NAMALWA (cell line): ENCODE results near the gene OR10V1.
A peak's percentile ranks its signal among the peaks of the same experiment; 100 is the strongest.

Experiments
- DNase-seq: peaks from one replicate; pipeline ENCODE4 v3.0.0-alpha.2; 2015; ENCODE audit warnings: low spot score

Gene OR10V1, protein sequence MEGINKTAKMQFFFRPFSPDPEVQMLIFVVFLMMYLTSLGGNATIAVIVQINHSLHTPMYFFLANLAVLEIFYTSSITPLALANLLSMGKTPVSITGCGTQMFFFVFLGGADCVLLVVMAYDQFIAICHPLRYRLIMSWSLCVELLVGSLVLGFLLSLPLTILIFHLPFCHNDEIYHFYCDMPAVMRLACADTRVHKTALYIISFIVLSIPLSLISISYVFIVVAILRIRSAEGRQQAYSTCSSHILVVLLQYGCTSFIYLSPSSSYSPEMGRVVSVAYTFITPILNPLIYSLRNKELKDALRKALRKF

DNA sequence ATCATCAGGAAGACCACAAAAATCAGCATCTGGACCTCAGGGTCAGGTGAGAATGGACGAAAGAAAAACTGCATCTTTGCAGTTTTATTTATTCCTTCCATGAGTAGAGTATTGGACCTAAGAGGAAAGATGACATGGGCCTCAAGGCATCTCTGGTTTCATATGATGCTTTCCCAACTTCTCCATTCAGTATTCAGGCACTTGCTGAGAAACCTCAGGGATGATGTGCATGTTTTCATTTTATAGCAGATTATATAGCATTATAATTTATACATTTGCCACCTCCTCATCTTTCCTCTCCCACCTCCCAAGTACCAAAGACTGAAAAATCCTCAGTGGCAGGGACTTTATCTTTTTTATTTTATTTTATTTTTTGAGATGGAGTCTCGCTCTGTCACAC lies at the start of gene OR10V1:
TSS of gene OR10V1 (minus strand) at position 101 of the 400 bp plus-strand sequence. CDS start at position 101, 0 bp downstream.
- no peak for DNase-seq

DNA sequence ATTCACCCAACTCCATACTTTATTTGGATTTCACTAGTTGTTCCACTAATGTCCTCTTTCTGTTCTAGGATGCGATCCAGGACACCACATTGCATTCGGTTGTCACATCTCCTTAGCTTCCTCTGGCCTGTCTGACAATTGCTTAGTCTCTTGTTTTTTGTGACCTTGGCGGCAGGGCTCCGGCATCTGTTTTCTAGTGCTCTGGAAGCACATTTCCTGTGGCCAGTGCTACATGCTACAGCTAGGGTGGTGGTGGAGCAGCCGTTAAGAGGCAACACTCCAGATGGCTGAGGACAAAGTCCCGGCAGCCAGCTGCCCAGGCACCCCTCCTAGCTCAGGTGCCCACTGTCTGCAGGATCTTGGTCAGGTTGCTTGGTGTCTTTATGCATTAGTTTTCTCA lies 48.3 kb upstream of the OR10V1 start:
- no peak for DNase-seq

DNA sequence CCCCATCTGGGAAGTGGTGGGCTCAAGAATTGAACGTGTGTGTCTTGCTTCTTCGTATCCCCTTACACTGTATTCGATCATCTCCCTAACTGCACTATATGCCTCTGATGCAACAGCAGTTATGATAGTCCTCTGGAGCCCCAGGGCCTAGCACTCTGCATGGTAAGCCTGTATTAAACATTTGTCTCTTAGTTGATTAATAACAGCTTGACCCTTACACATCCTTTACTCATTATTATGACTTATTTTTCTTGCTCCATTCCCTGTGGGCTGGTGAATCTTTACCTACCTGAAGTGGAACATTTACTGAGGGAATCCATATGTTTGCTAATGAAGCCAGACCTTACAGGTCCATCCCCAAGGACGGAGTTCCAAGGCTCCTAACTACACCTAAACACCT lies 47.1 kb upstream of the OR10V1 start:
- DNase-seq = no peak

DNA sequence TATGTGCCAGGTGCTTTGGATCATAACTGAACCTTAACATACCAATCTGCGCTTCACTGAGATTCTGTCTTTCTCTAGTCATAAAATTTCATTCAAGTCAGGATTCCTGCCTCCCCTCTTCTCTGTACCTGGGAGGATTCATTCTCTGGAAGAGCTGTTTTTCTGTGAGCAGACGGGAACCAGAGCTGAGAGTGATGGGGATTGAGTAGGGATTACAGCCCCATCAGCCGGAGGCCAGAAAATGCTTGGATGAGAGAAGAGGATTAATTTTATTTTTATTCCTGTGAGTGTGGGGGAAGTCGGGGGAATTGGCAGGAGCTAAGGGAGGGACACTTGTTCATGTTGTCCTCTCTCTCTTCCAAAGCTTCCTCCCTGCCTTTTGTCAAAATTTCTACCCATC lies 46.3 kb upstream of the OR10V1 start:
- DNase-seq = no peak

DNA sequence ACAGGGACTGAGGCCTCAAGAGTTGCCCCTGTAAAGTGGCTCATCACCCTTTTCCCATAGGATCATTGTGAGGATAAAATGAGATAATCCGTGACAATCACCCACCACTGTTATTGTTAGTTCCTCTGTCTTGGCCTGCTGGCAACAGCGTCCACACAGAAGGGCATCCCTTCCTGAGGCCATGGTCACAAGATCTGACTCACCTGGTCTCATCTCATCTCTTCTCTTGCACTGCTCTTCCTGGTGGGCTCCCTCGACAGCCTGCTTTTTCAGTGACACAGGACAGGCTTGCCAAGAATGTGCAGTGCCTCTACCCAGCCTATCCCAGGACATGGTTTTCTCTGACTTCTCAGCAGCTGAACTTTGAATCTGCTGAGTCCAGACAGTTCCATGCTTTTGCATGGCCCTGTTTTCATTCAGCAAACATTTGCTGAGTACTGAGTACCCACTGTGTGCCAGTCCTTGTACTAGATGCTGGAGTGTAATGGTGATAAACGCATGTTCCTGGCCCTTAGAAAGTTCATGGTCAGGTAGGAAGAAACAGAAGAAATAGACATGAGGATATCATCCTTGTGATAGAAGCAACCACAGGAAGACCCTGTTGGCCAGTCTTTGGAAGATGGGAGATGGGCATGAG lies 44.9 kb upstream of the OR10V1 start:
- no peak for DNase-seq

DNA sequence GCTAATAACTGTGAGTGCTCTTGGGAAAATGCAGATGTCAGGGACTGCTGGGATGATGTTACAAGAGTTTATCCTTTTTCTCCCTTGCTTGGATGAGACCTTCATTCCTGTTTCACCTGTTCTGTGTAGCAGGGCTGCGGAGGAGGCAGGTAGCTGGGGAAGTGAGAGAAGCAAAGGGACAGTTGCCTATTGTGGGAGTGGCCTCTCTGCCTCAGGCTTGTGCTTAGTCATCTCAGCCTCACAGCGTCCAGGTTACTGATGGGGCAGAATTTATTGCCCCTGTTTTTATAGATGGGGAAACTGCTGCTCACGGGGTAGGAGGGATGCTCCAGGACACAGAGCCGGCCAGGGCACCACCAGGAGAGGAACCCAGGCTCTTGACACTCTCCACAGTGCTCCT lies 43.2 kb upstream of the OR10V1 start:
- DNase-seq = no peak

DNA sequence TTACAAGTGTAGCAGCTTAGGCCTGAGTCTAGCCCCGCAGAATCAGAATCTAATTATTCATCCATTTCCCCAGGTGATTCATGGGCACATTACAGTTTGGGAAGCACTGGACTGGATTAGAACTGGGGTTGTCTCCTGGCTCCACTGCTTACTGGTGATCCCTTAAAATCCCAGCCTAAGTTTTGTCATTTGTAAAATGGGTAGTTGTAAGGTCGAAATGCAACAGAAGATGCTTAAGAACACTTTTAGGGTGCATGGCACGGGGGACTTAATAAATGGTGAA lies 42.9 kb upstream of the OR10V1 start:
- no peak for DNase-seq

DNA sequence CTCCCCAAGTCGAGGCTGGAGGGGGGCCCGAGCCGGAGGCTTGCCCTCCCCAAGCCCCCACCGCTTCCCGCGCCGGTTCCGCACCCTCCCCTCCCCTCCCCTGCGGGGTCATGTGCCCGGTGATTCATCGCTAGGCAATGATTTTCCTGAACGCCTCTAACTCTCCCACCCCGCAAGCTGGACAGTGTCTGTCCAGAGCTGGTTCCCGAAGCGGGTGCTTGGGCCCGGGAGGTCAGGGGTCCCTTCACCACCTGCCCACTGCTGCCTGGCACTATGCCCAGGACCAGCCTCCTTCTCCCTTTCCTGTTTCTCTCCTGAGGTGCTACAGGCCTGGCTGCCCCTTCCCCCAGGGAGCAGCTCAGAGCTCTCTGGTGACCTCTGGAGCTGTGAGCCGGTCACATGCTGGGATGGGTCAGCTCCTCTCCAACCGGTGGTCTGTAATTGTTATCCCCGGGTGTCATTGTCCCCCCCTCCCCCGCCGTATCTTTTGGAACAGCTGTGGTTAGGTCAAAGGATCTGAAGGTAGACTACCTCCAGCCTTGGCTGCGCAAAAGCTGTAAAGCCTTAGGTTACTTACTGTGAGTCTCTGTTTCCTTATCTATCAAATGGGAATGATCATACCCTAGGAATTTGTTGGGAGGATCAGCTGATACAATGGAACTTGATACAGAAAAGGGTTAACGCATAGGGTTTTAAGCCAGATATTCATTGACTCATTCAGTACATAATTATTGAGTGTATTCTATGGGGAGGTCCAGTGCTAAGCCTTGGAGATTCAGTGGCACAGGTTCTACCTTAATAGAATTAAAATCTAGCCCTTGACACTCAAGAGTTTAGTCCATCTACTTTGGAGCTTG lies 42.3 kb upstream of the OR10V1 start:
- DNase-seq = peak; percentile 11

DNA sequence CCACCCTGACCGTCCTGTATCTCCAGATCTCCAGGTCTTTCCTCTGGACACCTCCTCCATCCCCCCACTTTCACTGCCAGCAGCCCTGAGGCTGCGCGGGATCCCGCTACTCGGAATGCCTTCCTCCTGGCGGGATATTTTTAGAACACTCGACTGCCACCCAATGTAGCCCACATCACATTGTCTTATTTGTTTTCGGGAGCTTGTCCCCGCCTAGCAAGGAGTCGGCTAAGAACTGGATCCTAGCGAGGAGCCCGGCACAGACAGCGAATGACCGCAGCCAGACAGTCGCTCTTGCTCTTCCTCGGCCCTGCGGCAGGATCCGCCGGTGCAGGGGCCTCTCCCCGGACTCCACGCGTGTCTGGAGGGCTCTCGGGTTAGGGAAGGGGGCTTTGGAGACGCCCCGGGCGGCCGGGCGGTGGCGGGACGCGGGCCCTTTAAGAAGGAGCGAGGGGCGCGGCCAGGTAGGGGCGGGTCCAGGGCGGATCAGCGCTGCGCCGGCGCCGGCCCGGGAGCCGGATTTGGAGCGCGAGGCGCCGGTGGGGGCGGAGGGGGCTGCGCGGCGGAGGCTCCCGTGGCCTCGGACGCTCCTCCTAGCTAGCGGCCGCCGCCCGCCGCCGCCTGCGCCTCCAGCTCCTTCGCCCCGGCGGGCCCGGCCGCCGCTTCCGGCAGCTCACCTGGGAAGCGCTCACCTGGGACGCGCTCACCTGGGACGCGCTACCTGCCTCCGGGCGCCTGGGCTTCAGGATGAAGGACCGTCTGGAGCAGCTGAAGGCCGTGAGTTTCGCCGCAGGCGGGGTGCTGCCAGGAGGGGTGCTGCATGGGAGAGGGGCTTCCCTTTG lies 41.4 kb upstream of the OR10V1 start, which contains the start of gene STX3:
TSS of gene STX3 (plus strand) at position 518 of the 842 bp plus-strand sequence. CDS start at position 748, 230 bp downstream.
- peak; percentile 62 for DNase-seq

DNA sequence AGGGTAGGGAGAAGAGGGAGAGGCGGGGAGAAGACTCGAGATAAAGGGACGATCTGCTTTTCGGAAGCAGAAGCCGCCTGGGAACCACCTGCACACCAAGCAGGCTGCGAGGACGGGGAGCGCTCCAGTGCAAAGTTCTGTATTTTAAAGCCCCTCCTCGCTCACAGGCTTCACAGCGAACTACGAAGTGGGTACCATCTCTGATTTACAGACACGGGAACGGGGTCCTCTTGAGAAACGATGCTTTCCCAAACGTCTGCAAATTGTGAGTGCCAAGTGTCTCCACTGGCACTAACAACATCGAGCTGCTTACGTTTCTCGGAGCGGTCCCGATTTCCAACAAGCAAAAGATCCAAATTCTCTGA lies 40.8 kb upstream of the OR10V1 start:
- DNase-seq = peak; percentile 66

DNA sequence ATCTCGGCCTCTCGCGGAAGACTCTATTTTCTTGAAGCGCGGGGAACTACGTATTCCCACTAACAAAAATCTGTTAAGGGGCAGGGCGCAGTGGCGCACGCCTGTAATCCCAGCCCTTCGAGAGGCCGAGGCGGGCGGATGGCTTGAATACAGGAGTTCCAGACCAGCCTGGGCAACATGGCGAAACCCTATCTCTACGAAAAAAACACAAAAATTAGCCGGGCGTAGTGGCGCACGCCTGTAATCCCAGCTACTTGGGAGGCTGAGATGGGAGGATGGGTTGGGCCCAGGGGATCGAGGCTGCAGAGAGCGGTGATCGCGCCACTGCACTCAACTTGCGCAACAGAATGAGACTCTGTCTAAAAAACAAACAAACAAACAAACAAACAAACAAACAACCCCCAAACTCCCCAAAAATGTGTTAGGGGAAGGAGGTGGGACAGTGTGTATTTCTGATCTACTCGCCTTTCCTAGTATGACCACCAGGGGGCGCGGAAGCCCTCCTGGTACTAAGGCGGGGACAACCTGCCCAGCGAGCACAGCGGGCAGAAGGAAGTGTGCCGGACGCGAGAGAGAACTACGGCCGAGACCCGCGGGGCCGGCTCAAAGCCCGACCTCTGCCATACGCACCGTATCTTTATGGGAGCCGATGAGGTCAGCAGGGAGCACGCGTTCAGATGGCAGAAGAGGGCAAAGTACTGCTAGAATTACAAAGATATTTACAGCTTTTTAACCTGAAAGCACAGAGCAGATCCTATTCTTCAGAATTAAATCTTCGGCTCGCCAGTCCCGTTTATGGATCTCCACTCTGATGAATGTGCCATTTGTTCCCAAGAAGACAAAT lies 40.2 kb upstream of the OR10V1 start:
- DNase-seq = peak; percentile 86

DNA sequence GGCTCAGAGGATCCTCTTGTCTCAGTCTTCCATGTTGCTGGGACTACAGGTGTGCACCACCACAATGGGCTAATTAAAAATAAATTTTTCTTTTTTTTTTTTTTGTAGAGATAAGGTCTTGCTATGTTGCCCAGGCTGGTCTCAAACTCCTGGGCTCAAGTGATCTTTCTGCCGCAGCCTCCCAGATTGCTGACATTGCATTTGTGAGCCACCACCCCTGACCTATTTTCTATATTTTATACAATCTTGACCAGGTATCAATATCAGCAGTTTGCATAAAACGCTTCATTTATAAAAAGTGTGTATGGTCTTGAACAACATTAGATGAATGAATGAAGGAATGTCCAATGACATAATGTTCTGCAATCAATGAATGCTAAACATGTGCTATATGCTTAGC lies 32.5 kb upstream of the OR10V1 start:
- no peak for DNase-seq

DNA sequence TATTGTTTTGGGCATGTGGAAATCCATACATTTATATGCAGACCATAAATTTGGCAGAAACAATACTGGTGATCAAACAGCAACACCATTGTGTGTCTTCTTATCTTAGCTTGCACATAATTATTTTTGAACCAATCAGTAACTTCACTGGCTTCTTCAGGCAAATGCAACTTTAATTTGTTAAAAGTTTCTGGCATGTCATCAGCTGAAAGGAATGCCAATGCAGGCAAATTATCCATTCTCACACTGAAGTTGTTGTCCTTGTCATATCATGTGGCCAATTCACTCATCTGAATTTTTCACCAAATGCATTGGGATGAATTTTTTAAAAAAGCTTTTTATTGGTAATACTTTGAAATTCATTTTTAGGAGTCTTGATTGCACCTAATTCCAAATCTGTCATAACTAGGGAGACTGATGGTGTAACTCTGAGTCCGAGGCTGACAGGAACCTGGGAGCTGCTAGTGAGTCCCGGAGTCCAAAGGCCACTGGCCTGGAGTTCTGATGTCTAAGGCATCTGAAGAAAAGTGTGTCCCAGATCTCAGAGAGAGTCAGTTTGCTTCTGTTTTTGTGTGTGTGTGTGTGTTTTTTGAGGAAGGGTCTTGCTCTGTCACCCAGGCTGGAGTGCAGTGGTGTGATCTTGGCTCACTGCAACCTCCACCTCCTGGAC lies 17.4 kb upstream of the OR10V1 start:
- no peak for DNase-seq

DNA sequence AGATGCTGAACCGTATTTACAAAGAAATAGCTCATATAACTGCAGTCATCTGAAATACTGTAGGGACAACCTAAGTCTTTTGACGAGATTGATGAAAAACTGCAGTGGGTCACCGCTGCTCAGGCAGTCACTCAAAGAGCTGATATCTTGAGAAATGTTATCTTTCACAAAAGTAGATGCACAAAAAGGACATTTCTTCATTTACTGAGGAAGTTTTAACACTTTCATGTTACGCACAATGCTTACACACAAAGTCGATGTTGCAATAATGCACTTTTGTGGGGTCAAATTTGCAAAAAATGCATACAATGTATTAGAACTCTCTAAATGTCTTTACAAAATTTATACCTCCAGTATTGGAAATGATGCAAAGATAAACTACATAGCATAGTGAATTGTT lies 16.2 kb upstream of the OR10V1 start:
- no peak for DNase-seq

DNA sequence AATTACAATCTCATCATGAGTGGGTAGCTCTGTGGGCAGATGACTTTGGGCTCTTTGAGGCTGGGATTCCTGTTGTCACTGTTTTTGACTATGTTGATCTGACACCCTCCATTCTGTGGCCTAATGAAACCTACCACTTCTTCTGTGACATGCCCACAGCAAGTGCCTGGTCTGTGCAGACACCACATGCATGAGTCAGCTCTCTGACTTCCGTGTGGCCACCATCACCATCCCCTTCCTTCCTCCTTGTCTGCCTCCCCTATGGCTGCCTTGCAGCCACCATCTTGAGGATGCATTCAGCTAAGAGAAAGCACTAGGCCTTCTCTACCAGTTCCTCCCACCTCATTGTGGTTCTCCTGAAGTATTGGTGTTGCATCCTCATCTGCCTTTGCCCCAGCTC lies 15.3 kb upstream of the OR10V1 start:
- no peak for DNase-seq

DNA sequence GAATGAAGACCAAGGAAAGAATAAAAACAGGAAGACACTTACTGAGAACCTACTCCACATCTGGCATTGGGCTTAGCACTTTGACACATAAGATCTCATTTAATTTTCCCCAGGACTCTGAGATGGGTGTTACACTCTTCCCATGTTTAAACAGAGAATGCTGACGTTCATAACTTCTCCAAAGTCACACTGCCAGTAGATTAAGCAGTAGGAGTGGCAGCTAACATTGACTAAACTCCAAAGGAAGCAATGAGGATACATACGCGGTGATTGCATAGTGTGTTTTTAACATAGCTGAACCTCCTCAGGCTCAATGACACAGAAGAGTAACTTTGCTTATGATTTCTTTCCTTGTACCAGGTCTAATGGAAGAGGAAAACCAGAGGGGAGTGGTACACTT lies 14.5 kb upstream of the OR10V1 start:
- no peak for DNase-seq

DNA sequence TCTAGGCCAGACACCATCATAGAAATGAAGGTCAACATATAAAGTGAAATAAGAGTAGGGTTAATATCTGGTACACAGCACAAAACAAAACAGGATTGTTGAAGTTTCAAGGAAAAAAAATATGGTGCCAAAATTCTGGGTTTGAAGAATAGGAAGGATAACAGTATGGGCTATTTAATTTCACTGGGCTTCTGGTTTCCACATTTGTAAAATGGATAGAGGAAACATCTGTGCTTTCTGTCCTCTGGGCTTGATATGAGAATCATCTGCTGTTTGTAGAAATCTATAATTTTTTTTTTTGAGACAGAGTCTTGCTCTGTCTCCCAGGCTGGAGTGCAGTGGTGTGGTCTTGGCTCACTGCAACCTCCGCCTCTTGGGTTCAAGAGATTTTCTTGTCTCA lies 13.8 kb upstream of the OR10V1 start:
- DNase-seq = no peak

DNA sequence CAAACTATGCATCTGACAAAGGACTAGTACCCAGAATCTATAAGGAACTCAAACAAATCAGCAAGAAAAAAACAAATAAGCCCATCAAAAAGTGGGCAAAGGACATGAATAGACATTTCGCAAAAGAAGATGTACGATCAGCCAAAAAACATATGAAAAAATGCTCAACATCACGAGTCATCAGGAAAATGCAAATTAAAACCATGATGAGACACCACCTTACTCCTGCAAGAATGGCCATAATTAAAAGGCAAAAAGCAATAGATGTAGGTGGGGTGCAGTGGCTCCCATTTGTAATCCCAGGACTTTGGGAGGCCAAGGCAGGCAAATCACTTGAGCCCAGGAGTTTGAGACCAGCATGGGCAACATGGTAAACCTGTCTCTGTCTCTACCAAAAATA lies 10.4 kb upstream of the OR10V1 start:
- no peak for DNase-seq

DNA sequence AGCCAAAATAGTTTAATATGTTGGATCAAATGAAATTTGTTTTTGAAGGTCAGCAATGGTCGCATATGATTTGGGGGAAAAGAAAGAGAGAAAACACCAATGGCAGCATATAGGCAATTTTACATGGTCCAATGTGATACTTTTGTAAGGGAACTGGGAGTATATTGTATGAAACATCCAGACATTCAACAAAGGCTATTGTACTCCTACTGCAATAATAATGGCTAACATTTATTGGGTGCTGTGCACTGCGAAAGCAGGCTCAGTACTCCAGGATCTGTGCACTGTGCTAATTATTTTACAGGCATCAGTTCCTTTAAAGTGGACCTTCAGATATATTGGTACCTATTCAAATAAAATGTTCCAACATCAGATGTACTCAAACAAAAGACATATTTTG lies 5.9 kb upstream of the OR10V1 start:
- DNase-seq = no peak

DNA sequence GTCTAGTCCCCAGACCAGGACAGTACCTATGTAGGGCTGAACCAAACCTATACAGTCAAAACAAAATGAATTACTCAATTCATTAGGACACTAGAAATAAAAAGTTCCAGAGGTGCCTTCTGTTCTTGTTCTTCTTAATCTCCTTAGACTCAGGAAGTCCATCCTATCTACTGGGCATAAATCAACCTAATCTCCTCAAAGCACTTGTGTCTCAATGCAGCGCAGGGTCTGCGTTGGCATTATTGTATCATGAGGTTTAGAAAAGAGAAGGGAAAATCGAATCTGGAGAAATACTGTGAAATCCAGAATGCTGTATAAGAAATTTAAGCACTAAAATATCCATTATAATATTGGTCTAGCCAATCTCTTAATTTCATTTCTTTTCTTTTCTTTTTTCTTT lies 2.4 kb upstream of the OR10V1 start:
- DNase-seq = no peak
